Right ventricle myocardium superior (tissue), 1 donor: ENCODE data around the gene ZNF462. TPM values are rescaled to one million over a fixed set of nuclear protein-coding genes. Genes with fewer than 3 reads are reported as not detected.
"Not testable (repeated sequence)": the region's sequence is repeated elsewhere in the genome, so short reads cannot be mapped to it uniquely, and the experiment has no call there.

Experiments
- ATAC-seq: fragments of 200-7000 bp; cut with Tn5 transposase; one replicate; pipeline ENCODE4 v1.9.1; 2020; ENCODE audit warnings: mild to moderate bottlenecking; ENCODE audit not compliant: poor library complexity
- DNase-seq: peaks from one replicate; pipeline ENCODE4 v3.0.0-alpha.2; 2020
- intact Hi-C: fragments of 100-400 bp; cut with DNase I; formaldehyde crosslinking; loops from one replicate; pipeline ENCODE4 v1.11.2; 2022
- long read RNA-seq: library from polyadenylated mRNA; unstranded; transcript quantifications from one replicate; pipeline ENCODE4 v2.0.0, GENCODE V29; 2021
- total RNA-seq: library from RNA; stranded (reverse); fragmentation: NEBNext Ultra II Directional; extraction: Animal tissue kit (Norgen Biotek cat#: 25700); gene quantifications from one replicate; pipeline ENCODE4 v1.2.1, GENCODE V29; 2021
- donor health status: DM: no; HTN: yes; CAD: no; lungs with severe emphysema.

The ZNF462 gene
- total RNA-seq: 21.2 TPM
- long read RNA-seq, full-length matches to known transcripts: 1 of 7 reads
- long read RNA-seq, partial matches to known transcripts: 4 of 7 reads
- long read RNA-seq, other reads (novel, unspliced or antisense): 2 of 7 reads

GRCh38 chr9:106862821-106863720 is at the start of gene ZNF462:
TSS of gene ZNF462 (plus strand) at chr9:106863166. CDS start at chr9:106923384, 60,218 bp downstream.
- intact Hi-C loops: loop anchor here (2.0 kb wide), 1 partner anchor 58 kb away; no protein-coding TSS in a partner anchor
- ATAC-seq: peak; percentile 50
- DNase-seq: peak; percentile 61

- ATAC-seq (no peak), DNase-seq (no peak)
- intact Hi-C loops: no loop called here
Measured at GRCh38 chr9:106816524-106816923, 46.4 kb upstream of the ZNF462 start.

GRCh38 chr9:106818034-106818433 is 44.9 kb upstream of the ZNF462 start:
- no peak for DNase-seq
- ATAC-seq: no peak
- intact Hi-C loops: no loop called here

DNA sequence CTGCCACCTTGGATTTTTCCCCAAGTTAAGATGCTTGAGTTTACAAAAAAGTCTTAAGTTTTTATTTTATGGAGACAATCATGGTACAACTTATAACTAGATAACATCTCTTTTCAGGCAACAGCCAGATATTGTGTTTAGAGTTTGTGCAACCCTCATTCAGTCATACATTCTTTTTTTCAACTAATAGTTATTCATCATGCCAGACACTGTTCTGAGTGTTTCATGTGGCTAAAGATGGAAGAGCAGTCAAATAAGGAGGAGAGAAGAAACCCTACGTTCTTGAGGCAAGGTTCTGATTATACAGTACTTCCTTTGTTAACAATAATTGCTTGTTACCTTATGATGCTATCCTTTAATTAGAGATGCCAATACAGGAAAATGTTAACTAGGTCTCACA is 42.1 kb upstream of the ZNF462 start:
- intact Hi-C loops: no loop called here
- DNase-seq (no peak), ATAC-seq (no peak)

- intact Hi-C loops: no loop called here
- no peak for DNase-seq
Measured at GRCh38 chr9:106828070-106828469, 34.9 kb upstream of the ZNF462 start.

DNA sequence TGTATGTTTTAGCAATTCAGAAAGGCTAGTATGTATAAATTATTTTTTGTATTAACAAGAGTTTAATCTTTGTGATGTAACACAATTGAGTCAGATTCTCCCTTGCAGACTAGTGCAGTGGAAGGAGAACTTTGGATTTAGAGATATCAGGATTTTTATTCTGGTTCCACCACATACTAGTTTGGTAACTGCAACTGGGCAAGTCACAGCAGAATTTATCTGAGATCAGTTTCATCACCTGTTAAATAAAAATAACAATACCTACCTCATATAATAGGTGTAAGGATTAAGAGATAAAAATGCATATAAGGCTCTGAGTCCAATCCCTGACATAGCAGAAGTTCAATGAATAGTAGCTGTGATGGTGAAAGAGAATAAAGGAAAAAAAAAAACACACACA is 34.0 kb upstream of the ZNF462 start:
- DNase-seq: no peak
- no peak for ATAC-seq
- intact Hi-C loops: no loop called here

More at GRCh38 chr9:106828070-106828469, 34.9 kb upstream of the ZNF462 start:
- ATAC-seq: no peak

DNA sequence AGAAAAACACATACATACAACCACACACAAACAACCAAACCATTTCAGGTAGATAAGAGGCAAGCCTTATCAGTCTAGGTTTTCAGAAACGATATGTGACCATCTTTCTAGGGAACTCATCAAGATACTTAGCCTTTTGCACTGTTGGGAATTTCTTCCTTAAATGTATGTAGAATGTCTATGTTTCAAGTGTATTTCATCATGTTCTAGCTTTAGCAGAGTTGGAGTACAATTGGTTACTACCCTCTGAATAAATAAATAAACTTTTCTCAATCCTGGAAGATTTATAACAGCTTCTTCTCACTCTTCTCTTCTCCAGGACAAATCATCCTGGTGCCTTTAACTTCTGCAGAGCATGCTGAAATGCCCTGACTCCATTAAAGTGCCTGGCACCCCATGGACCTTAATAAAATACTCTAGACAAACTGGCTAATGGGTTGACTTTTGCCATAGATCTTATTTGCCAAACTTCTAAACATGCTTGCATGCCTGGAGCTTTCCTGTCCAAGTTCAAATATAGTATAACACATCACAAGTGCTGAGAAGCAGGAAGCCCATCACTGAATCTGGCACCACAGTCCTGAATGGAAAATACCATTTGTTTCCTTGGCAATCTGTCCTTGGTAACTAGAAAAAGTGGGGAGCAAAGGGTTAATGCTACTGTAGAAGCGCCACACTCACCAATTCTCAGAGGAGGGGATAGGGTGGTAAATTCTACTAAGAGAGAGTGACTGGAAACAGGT is 33.1 kb upstream of the ZNF462 start:
- intact Hi-C loops: no loop called here
- DNase-seq: no peak
- peak; percentile 90 for ATAC-seq

DNA sequence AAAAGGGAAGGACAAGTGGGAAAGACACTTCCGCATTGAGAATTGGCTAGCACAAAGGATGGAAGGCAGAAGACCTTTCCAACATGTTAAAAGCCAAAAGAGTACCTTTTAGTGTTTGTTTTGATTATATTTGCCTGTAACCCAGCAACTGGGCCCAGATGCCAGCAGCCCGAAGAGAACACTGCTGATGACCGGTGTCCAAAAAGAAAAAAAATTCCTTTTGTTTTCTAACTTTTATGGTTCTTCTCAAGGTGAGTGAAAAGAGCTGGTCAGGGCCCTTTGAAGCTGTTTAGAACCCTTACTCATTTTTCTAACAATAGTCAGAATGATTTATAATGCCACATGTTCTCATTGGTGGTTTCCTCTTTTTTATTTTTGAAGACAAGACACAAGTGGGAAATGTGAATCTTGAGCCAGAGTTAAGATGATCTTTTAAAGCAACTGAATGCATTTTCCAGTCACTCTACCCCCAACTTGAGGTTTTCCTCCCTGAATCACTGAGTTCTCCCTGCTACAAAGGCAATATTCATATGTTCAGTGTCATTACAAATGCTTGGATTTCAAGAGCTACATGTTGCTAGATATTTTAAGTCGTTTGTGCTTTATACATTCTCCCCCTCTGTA is 32.3 kb upstream of the ZNF462 start:
- DNase-seq (peak; percentile 40), ATAC-seq (peak; percentile 94)
- intact Hi-C loops: no loop called here

GRCh38 chr9:106834888-106835287 is 28.1 kb upstream of the ZNF462 start:
- no peak for ATAC-seq
- intact Hi-C loops: no loop called here
- DNase-seq: no peak

DNA sequence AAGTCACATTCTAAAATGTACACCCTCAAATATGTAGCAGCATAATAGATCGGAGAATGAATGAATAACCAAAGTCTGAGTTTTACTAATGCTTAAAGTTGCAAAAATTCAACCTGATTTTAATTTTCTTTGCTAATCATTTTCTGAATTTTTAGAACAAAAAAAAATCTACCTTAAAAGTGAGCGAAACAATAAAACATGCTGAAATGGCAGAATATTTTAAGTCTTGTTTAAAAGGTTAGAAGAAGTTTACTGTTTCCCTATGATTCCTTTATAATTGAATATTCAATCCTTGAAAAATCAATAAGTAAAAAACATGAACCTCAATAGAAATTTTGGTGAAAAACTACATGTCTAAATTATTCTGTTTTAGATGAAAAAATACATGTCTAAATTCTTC is 27.1 kb upstream of the ZNF462 start:
- DNase-seq: no peak
- ATAC-seq: no peak
- intact Hi-C loops: no loop called here

- DNase-seq (no peak), ATAC-seq (no peak)
- intact Hi-C loops: no loop called here
Measured at GRCh38 chr9:106843371-106843770, 19.6 kb upstream of the ZNF462 start.

DNA sequence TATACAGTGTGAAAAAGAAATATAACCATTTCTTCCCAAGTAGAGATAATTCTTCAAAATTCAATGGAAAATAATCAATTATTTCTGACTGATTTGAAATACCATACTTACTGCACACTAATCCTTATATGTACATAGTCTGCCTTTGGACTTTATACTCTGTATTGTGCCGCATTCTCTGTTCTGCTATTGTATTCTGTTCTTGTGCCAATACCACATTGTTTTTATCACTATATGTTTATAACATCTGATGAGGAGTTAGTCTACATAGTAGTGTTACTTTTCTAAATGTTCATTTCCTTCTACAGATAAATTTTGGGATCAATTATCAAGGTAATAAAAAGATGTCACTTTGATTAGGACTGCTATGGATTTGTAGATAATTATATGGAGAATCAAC is 16.7 kb upstream of the ZNF462 start:
- no peak for ATAC-seq
- no peak for DNase-seq
- intact Hi-C loops: no loop called here

- intact Hi-C loops: no loop called here
- DNase-seq (no peak), ATAC-seq (no peak)
Measured at GRCh38 chr9:106846857-106847256, 16.1 kb upstream of the ZNF462 start.

GRCh38 chr9:106851640-106852039 is 11.3 kb upstream of the ZNF462 start:
- DNase-seq, ATAC-seq, intact Hi-C loops: not testable (repeated sequence)

- intact Hi-C loops: no loop called here
- ATAC-seq: no peak
- no peak for DNase-seq
Measured at GRCh38 chr9:106857811-106858470, 5.0 kb upstream of the ZNF462 start.

GRCh38 chr9:106859957-106860720 is 2.8 kb upstream of the ZNF462 start:
- intact Hi-C loops: no loop called here
- ATAC-seq: peak; percentile 8
- peak; percentile 49 for DNase-seq

GRCh38 chr9:106860721-106861639 is 2.0 kb upstream of the ZNF462 start:
- intact Hi-C loops: no loop called here
- ATAC-seq (peak; percentile 30), DNase-seq (peak; percentile 50)
